Activated T-cell treated with anti-CD3 and anti-CD28 coated beads, Interleukin-2, amount 50 U/mL, for 48 hours (primary cell): ENCODE data around the gene PLD4.
A peak's percentile ranks its signal among the peaks of the same experiment; 100 is the strongest.

Source experiments
- DNase-seq, 2 experiments: peaks; one replicate each; pipeline ENCODE4 v3.0.0-alpha.2; 2020

PLD4 gene

GRCh38 chr14:104929268-104930230, 4.9 kb downstream of the PLD4 start:
- DNase-seq, result no peak

DNA sequence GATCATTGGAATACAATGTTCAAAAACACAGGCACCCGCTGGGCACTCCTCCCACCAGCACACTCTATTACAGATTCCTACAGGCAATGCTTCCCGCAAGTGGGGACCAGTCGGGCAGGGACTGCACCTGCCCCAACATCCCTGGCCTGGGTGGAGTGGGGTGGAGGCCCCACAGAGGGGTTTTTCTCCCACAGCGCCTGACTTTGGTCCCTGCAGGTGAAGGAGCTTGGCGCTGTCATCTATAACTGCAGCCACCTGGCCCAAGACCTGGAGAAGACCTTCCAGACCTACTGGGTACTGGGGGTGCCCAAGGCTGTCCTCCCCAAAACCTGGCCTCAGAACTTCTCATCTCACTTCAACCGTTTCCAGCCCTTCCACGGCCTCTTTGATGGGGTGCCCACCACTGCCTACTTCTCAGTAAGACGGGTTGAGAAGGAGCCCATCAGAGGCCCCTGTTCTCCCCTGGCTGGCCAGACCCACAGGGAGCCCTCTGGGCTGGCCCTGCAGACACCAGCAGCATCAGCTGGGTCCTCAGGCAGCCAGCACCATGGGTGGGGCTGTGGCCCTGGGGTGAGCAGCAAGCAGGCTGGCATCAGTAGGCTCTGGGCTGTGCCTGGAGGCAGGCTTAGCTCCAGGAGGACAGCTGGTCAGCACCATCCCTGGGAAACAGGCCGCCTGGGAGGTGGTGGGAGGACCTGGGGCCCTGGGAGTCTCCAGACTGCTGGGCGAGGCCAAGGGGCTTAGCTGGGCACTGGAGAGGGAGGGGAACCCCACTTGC, 6.0 kb downstream of the PLD4 start:
- no peak for DNase-seq

DNA sequence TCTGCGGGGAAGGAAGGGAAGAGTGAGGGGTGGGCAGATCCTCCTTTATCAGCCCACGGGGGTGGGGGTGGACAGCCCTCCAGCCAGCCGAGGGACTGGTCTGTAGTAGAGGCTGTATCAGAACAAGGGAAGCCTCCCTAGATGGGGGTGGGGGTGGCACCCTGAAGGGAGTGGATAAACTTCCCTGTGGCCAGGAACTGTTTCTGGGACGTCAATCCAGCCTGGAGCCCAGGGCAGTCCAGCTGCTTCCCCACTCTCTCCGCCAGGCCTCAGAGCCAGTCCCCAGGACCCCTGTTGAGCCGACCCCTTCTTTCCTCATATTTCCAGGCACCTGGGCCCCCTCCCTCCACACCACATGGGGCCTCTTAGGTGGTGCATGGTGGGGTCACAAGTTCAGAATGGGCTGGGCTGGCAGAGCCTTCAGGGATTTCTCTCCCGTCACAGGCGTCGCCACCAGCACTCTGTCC, 6.7 kb downstream of the PLD4 start:
- no peak for DNase-seq

- DNase-seq, result no peak
Observed at GRCh38 chr14:104931771-104932675, 7.3 kb downstream of the PLD4 start.

DNA sequence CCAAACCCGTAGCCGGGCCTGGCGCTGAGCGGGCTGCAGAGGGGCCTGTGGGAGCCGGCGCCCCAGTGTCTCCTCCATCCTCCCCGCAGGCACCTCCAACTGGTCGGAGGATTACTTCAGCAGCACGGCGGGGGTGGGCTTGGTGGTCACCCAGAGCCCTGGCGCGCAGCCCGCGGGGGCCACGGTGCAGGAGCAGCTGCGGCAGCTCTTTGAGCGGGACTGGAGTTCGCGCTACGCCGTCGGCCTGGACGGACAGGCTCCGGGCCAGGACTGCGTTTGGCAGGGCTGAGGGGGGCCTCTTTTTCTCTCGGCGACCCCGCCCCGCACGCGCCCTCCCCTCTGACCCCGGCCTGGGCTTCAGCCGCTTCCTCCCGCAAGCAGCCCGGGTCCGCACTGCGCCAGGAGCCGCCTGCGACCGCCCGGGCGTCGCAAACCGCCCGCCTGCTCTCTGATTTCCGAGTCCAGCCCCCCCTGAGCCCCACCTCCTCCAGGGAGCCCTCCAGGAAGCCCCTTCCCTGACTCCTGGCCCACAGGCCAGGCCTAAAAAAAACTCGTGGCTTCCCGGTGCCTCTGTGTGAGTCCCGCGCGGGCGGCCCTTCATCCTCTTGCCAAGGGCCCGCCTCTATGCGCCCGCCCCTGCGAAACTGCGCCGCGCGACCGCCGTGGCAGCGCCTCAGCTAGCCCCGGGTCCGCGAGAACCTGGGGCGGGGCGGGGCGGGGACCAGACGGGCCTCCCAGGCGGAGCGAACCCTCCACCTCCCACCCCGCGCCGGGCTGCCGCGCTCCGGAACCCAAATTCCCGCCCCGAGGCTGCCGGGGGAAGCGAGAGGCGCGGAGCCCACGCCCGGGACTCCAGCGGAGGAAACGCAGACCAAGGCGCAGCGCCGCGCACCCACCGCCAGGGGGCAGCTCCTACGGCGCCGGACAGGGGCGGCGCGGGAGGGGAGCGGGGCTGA, 8.3 kb downstream of the PLD4 start:
- DNase-seq, result peak; percentile 93 to 94

DNA sequence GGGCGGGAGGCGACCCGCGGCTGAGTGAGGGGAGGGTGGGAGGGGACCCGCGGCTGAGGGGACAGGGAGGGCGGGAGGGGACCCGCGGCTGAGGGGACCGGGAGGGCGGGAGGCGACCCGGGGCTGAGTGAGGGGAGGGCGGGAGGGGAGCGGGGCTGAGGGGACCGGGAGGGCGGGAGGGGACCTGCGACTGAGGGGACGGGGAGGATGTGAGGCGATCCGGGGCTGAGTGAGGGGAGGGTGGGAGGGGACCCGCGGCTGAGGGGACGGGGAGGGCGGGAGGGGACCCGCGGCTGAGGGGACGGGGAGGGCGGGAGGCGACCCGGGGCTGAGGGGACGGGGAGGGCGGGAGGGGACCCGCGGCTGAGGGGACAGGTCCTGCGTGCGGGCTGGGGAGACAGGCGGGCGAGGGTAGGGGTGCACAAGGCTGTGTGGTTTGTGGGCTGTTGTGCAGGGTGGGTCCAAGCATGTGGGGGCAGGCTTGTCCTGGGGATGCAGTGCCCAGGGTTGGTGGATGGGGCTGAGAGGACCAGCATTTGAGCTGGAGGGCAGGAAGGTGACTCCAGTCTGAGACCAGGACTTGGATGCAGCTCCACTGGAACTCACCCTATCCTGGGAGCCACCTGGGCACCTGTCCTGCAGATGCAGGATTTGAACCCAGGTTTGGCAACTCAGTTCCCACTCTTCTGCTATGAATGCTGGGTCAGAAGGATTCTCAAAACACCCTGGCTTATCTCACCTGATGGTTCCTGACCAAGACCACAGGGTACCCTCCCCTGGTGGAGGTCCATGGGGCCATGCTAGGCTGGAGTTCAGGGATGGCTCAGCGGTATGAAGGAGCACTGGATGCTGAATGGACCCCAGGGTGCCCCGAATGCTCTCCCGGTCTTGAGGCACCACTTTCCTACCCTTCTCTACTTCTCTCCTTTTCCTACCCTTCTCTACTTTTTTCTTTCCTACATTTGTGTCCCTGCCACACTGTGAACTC, 9.4 kb downstream of the PLD4 start:
- no peak for DNase-seq

DNA sequence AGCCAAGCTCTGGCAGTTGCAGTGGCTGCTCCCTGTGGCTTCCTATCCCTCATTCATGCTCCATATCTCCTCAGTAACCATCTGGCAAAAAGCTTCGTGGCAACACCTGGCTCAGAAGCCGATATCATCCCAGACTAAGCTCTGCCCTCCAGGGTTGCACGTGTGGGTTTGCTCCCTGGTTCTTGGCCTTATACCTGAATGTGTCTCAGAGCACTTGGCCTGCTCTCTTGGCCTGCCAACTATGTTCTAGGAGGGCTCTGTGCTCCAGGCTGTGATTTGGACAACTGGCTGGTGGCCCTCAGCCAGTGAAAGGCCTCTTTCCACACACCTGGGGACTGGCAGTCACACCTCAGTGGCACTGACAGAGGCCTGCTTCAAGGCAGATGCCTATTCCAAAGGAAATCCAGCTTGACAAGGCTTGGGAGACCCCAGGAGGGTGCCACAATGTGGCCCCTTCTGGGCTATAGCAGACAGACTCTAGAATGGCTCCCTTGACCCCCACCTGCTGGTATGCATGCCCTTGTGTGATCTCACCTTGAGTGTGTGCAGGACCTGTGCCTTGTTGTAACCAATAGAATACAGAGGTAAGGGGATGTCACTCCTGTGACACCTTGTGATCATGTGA, 10.5 kb downstream of the PLD4 start:
- no peak for DNase-seq

- no peak for DNase-seq
Observed at GRCh38 chr14:104935955-104936354, 11.3 kb downstream of the PLD4 start.

DNA sequence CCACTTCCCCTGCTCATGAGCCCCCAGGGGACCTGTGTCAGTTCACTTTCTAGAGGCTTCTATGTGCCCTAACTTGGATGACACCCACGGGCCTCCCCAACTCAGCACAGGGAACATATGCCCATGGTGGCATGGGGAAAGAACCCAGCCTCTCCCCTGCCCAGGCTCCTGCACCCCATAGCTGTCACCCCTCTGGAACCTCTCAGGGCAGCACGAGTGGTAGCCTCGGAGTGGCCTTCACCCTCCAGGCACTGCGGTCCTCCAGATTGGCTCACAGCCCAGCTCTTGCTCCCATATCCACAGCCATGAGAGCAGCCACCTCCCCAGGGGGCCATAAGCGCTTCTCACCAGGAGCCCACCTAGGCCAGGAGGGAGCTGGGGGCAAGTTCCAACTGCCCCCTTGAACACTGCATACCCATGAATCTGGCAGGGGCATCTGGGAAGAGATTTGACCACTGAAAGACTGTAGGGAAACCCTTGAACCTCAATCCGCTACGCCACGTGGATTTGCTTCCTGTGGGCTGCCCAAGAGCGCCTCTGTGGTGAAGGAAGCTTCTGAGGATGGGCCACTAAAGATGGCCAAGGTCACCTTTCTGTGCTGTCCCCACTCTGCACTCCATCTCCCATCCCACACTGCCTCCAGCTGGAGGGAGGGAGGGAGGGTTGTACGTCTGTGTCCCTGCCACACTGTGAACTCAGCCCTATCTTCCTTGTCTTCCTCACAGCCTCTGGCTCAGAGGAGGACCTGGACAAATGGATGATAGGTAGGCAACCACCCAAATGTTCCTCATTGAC, 11.9 kb downstream of the PLD4 start:
- DNase-seq, result no peak

GRCh38 chr14:104937161-104937560, 12.5 kb downstream of the PLD4 start:
- DNase-seq, result no peak

DNA sequence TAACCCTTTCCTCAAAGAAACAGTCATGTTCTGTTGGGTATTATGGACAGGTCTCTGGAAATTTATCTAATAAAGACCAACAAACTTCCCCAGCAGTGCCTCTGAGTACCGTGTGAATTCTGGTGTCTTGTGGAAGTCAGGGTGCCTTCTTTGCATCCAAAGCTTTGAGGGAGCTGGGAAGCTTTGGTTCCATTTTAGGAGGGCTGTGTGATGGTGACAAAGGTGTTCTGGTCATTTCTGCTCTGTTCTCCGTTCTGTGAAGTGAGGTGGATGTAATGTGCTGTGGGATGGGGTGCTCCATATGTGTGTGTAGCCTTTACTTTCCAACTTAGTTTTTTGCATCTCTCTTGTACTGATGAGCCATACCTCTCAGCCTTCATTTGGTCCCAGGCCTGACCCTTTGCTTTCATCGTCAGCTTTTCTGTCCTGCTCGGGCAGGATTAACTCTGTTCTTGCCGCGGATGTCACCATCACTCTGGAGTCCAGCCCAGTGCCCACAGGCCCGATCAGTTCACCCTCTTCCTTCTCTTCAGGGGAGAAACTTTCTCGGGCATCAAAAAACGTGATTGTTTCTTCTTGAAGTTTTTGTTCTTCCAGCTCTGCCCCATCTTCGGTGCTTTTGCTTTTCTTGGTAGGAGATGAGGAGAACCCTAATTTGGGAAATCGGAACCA, 13.2 kb downstream of the PLD4 start:
- no peak for DNase-seq

DNA sequence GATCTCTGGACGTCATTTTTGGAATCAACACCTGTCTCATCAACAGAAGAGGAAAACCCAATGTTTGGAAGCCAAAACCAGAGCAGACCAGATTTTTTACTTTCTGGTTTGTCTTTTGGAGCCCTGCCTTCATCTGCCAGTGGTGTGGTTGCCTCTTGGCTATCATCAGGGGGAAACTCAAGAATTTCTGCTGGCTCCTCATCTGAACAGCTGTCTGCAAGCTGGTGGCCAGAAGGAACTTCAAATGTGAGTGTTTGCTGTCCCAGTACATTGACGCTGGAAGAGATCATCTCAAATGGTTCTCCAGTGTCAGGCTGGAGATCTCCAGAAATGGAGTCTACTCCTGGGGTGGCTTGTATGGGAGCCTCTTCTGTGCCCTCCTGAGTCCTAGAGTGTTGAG, 13.8 kb downstream of the PLD4 start:
- DNase-seq, result no peak

DNA sequence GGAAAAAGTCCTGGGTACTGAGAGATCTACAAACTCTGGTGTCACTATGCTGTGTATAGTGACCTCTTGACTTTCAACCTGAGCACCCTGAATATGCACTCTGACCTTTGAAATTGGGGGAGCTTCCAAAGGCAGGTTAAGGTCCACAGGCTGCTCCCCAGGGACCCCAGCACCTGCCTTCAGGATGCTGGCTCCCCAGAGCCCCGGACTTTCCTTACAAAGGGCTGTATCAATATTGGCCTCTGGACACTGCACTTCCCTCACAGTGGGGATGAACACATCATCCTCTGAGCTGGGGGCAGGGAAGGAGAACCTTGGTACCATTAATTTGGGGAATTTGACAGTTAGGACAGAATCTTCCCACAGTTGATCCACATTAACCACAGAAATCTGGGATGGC, 14.3 kb downstream of the PLD4 start:
- no peak for DNase-seq

DNA sequence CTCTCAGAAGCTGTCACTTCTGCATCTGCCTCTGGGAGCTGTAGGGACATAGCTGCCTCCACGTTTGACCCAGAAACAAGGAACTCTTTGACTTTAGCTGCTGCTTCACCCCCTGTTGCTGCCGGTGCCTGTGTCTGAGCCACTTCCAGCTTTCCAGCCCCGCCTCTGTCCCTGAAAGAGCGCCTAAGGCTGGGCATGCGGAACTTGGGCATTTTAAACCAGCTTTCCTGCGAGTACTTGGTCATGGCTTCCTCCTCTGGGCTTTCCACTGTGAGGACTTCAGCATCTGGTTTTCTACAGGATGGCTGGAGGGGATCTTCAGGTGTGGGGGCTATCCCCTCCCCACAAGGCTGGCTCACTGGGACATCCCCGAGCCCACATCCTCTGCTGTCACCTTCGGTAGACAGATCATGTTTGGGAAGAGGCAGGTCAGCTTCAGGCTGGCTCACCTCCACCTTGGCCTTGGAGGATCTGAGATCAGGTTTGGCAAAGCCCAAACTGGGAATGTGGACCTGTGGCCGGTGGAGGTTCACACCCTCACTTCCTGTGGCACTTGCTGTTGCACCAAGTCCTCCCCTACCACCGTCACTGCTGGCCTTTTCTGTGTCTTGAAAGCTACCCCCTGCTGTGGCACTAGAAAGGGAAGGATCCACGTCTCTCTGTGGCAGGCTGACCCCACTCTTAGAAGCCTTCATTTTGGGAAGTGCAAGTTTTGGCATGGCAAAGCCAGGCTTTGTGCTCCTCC, 15.2 kb downstream of the PLD4 start:
- no peak for DNase-seq

- no peak for DNase-seq
Observed at GRCh38 chr14:104940526-104941150, 16.0 kb downstream of the PLD4 start.

DNA sequence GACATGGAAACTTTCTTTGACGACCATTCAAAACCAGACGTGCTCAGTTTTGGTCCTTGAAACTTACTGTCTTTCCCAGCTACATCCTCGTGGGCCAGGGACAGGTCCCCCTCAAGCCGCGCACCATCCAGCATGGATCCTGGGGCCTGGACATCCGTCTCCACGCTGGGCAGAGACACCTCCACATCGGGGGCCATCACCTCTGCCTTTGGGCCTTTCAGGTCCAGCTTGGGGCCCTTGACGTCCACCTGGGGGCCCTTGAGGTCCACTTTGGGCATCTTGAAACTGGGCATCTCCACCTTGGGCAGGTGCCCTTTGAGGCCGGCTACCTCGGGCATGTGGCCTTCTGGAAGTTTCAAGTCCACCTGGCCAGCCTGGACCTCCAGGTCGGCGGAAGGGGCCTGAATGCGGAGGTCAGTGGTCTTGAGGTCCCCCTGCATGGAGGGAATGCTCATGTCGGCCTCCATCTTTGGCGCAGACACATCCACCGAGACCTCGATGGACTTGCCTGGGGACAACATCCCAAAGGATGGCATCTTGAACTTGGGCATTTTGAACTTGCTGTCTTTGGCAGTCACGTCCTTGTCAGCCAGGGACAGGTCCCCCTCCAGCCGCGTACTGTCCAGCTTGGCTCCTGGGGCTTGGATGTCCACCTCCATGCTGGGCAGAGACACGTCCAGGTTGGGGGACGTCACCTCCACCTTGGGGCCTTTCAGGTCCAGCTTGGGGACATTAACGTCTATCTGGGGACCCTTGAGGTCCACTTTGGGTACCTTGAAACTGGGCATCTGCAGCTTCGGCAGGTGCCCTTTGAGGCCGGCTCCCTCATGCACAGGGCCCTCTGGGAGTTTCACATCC, 17.1 kb downstream of the PLD4 start:
- no peak for DNase-seq
